H1 (cell line): ENCODE measurements around the gene DLG4. TPM values are rescaled to one million over a fixed set of nuclear protein-coding genes. Genes with fewer than 3 reads are reported as not detected.
A peak's percentile ranks its signal among the peaks of the same experiment; 100 is the strongest.

ENCODE experiments used
- ASH2L ChIP-seq: fragments of 200-600, 300-600 bp; sonication (generic); IDR thresholded peaks from one replicate; pipeline ENCODE4 v1.7.1; 2017; ENCODE audit warnings: low read length
- CEBPB ChIP-seq: IDR thresholded peaks from 2 replicates; pipeline ENCODE4 v1.6.1; 2012; ENCODE audit warnings: low read depth, low read length
- CTBP2 ChIP-seq: IDR thresholded peaks from 2 replicates; pipeline ENCODE4 v1.7.0; 2011; ENCODE audit warnings: borderline replicate concordance, mild to moderate bottlenecking, moderate library complexity, mixed read lengths, low read length; ENCODE audit not compliant: insufficient read depth, insufficient read length
- CTCF ChIP-seq, 3 experiments: IDR thresholded peaks; 1 replicate in 2 of 3; 2 replicates in 1 of 3; pipeline versions ENCODE4 v1.5.1 to v1.6.1; 2011; ENCODE audit warnings: low read length in 3 of 3, mild to moderate bottlenecking in 3 of 3, inconsistent platforms in 2 of 3, low read depth in 1 of 3, moderate library complexity in 1 of 3; ENCODE audit not compliant: insufficient read depth in 1 of 3; ENCODE audit errors: control extremely low read depth in 1 of 3
- EZH2 ChIP-seq: fragments of 200-600 bp; sonication (generic); IDR thresholded peaks from 2 replicates; pipeline ENCODE4 v1.7.1; 2012; ENCODE audit warnings: low read depth, mild to moderate bottlenecking, moderate library complexity, low read length, inconsistent platforms; ENCODE audit not compliant: severe bottlenecking
- FOSL1 ChIP-seq: IDR thresholded peaks from 2 replicates; pipeline ENCODE4 v1.6.1; 2011; ENCODE audit warnings: mild to moderate bottlenecking, low read depth, low read length, moderate library complexity; ENCODE audit not compliant: insufficient read depth
- GABPA ChIP-seq: IDR thresholded peaks from 2 replicates; pipeline ENCODE4 v1.6.1; 2011; ENCODE audit warnings: mild to moderate bottlenecking, low read length, moderate library complexity, borderline replicate concordance; ENCODE audit not compliant: insufficient read depth
- GTF2F1 ChIP-seq: IDR thresholded peaks from 2 replicates; pipeline ENCODE4 v1.6.1; 2012; ENCODE audit warnings: low read depth, low read length, improper control_type of control experiment, borderline replicate concordance
- HDAC2 ChIP-seq, 2 experiments: fragments of 300-600 bp in 1 of 2; sonication (generic) in 1 of 2; IDR thresholded peaks; 2 replicates each; pipeline ENCODE4 v1.6.1; 2011 to 2012; ENCODE audit warnings: low read depth in 2 of 2, low read length in 2 of 2, mild to moderate bottlenecking in 2 of 2, moderate library complexity in 2 of 2, borderline replicate concordance in 1 of 2, inconsistent platforms in 1 of 2
- KDM1A ChIP-seq: fragments of 200-600, 300-600 bp; sonication (generic); IDR thresholded peaks from 2 replicates; pipeline ENCODE4 v1.7.1; 2016; ENCODE audit warnings: mild to moderate bottlenecking, low read length, borderline replicate concordance
- KDM4A ChIP-seq: IDR thresholded peaks from one replicate; pipeline ENCODE4 v1.7.1; 2012; ENCODE audit warnings: low read depth, mild to moderate bottlenecking, moderate library complexity, low read length, inconsistent platforms; ENCODE audit not compliant: severe bottlenecking
- NRF1 ChIP-seq: IDR thresholded peaks from 2 replicates; pipeline ENCODE4 v1.6.1; 2011; ENCODE audit warnings: mild to moderate bottlenecking, low read depth, low read length, improper control_type of control experiment
- POLR2A ChIP-seq, 2 experiments: IDR thresholded peaks; 1 replicate in 1 of 2; 2 replicates in 1 of 2; pipeline ENCODE4 v1.6.1; 2011; ENCODE audit warnings: low read depth in 2 of 2, low read length in 2 of 2, mild to moderate bottlenecking in 2 of 2; ENCODE audit errors: control extremely low read depth in 1 of 2
- RFX5 ChIP-seq: IDR thresholded peaks from 2 replicates; pipeline ENCODE4 v1.6.1; 2011; ENCODE audit warnings: low read depth, low read length, improper control_type of control experiment, borderline replicate concordance
- RNF2 ChIP-seq: fragments of 200-900, 300-1000 bp; sonication (generic); IDR thresholded peaks from 2 replicates; pipeline ENCODE4 v1.7.1; 2016; ENCODE audit warnings: borderline replicate concordance, low read depth, mild to moderate bottlenecking, antibody characterized with exemption, low read length; ENCODE audit not compliant: poor library complexity, severe bottlenecking; ENCODE audit errors: missing control alignments
- SIN3A ChIP-seq, 2 experiments: IDR thresholded peaks in 1 of 2; conservative IDR thresholded peaks in 1 of 2; 2 replicates each; pipeline ENCODE4 v1.6.1; 2011 to 2012; ENCODE audit warnings: low read length in 2 of 2, improper control_type of control experiment in 1 of 2, low read depth in 1 of 2, mild to moderate bottlenecking in 1 of 2
- SP1 ChIP-seq: IDR thresholded peaks from 2 replicates; pipeline ENCODE4 v1.6.1; 2011; ENCODE audit warnings: low read depth, low read length
- SP2 ChIP-seq: IDR thresholded peaks from 2 replicates; pipeline ENCODE4 v1.6.1; 2012; ENCODE audit warnings: mild to moderate bottlenecking, low read length, inconsistent platforms
- TAF7 ChIP-seq: optimal IDR thresholded peaks from 2 replicates; pipeline ENCODE3; 2011; ENCODE audit warnings: low read depth, mild to moderate bottlenecking, inconsistent platforms, low read length, moderate library complexity, borderline replicate concordance
- YY1 ChIP-seq: IDR thresholded peaks from 2 replicates; pipeline ENCODE4 v1.6.1; 2011; ENCODE audit warnings: low read depth, mild to moderate bottlenecking, low read length
- polyA plus RNA-seq, 7 experiments: library from polyadenylated mRNA; depleted of rRNA in 3 of 7; stranded (reverse) in 5 of 7; unstranded in 2 of 7; fragments of >200 nt in 5 of 7; fragments of 200-250 nt in 2 of 7; gene quantifications; 1 replicate in 5 of 7; 2 replicates in 1 of 7; 4 replicates in 1 of 7; pipeline versions ENCODE4 v1.2.1 to v1.2.3, GENCODE V29; 2011 to 2013; ENCODE audit warnings: missing spikeins in 2 of 7, mixed read lengths in 2 of 7
- total RNA-seq: library from RNA; stranded (reverse); fragmentation: NEBNext Ultra II Directional; extraction: Animal tissue kit (Norgen Biotek cat#: 25700); gene quantifications from 2 replicates; pipeline ENCODE4 v1.2.1, GENCODE V29; 2021

Gene DLG4
- total and polyA plus RNA-seq, 2 of the 8 experiments (the other 6 are each of a cell fraction or from before 2014, with no cell fraction given), result 18.9 to 45.9 TPM

- TF ChIP-seq EZH2 (no peak), KDM4A (no peak), GABPA (no peak), SP1 (peak; percentile 83; the same call in 1 of the 2 replicates), POLR2A (IDR thresholded peaks at IDR 0.05; ENCODE audit: control extremely low read depth in 1 of 2, low read depth in 2 of 2, low read length in 2 of 2) (no peak), CEBPB (peak; percentile 84), GTF2F1 (no peak), SIN3A (conservative IDR thresholded peaks at IDR 0.05 in 1 of 2, IDR thresholded peaks at IDR 0.05 in 1 of 2; ENCODE audit: low read depth in 1 of 2, low read length in 2 of 2) (peak; percentile 55 to 94; a peak in 1 of 4 replicates), HDAC2 (IDR thresholded peaks at IDR 0.05; ENCODE audit: borderline replicate concordance in 1 of 2, low read depth in 2 of 2, low read length in 2 of 2) (no peak; a peak in 1 of 4 replicates), RNF2 (no peak), TAF7 (no peak), YY1 (peak; percentile 73; the same call in 1 of the 2 replicates), CTBP2 (peak; percentile 45), FOSL1 (no peak), RFX5 (peak; percentile 82), ASH2L (peak; percentile 24), NRF1 (no peak), SP2 (no peak), CTCF (IDR thresholded peaks at IDR 0.05; ENCODE audit: control extremely low read depth in 1 of 3, insufficient read depth in 1 of 3, low read depth in 1 of 3, low read length in 3 of 3) (peak; percentile 32 to 76 (median 63)), KDM1A (no peak)
Observed at GRCh38 chr17:7214300-7215135, 5.1 kb downstream of the DLG4 start (continued).
